GM10266 (cell line): ENCODE data around the gene RNF150.

Source experiments
- DNase-seq: peaks from one replicate; pipeline ENCODE4 v3.0.0; 2012; ENCODE audit errors: extremely low spot score
- TF ChIP-seq, protein P1 (sequence below): IDR thresholded peaks from 2 replicates; pipeline ENCODE4 v1.5.1; 2012; ENCODE audit warnings: mild to moderate bottlenecking, low read depth; ENCODE audit not compliant: control insufficient read depth, insufficient read depth; ENCODE audit errors: missing control alignments

Gene RNF150

DNA sequence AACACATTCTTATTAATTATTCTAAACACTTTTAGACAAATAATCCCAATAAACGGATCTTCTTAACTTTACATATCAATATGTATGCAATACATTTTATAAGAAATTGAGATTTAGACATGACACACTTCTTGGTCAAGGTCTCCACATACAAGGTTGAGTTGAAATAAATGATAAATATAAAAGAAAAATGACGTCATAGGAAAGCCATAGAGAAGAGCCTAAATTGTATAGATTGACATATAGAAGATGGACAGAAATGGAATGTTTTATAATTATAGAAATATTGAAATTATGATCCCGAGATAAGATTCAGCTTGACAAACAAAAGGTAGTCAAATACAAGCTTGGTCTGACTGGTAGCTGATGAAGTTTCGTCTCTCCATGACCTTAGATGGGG is 87.4 kb downstream of the RNF150 start:
- DNase-seq: no peak
- TF ChIP-seq, protein P1, sequence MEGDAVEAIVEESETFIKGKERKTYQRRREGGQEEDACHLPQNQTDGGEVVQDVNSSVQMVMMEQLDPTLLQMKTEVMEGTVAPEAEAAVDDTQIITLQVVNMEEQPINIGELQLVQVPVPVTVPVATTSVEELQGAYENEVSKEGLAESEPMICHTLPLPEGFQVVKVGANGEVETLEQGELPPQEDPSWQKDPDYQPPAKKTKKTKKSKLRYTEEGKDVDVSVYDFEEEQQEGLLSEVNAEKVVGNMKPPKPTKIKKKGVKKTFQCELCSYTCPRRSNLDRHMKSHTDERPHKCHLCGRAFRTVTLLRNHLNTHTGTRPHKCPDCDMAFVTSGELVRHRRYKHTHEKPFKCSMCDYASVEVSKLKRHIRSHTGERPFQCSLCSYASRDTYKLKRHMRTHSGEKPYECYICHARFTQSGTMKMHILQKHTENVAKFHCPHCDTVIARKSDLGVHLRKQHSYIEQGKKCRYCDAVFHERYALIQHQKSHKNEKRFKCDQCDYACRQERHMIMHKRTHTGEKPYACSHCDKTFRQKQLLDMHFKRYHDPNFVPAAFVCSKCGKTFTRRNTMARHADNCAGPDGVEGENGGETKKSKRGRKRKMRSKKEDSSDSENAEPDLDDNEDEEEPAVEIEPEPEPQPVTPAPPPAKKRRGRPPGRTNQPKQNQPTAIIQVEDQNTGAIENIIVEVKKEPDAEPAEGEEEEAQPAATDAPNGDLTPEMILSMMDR: no peak

DNA sequence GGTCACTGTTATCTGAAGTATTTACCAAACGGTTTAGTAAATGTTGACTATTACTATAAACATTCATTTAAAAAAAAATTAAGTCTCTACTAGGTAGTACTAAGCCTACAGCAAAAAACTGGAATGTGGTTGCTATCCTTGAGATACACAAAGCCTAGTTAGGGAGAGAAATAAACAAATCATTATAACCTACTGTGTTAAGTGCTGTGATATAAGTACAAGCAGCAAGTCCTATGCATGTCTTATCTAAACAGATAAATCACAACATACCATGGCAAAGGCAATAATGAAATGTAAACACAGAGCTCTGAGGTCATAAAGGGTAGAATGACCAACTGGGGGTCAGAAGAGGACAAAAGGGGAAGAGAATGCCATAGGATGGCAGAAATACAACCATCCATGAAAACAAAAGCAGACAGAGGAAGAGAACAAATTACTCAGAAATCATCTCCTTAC is 92.2 kb downstream of the RNF150 start:
- DNase-seq: no peak
- TF ChIP-seq, protein P1: no peak

DNA sequence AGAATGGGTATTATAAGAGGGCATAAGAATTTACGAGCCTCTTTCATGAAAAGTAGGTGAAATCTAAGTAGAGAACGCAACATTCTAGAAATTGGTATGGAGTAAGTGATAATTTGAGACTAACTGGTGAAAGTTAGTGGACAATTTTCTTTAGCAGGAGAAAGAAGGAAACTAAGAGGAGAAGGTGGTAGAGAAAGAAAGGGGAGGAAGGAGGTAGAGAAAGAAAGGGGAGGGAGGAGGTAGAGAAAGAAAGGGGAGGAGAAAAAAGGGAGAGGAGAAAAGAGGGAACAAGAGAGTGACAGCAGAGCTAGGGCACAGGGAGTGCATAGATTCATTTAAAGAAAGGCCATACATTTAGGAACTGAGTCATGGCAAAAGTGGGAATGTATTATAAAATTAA is 94.1 kb downstream of the RNF150 start:
- TF ChIP-seq, protein P1: no peak
- no peak for DNase-seq

DNA sequence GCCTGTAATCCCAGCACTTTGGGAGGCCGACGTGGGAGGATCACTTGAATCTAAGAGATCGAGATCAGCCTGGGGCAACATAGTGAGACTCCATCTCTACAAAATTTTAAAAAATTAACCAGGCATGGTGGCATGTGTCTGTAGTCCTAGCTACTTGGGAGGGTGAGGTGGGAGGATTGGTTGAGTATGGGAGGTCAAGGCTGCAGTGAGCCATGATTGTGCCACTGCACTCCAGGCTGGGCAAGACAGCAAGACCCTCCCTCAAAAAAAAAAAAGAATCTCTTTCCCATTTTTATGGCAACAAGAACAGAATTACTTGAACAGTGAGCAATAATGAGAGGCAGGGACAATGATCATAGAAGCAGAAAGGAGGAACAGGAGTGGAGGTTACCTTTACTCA is 94.8 kb downstream of the RNF150 start:
- TF ChIP-seq, protein P1: no peak
- DNase-seq: no peak

DNA sequence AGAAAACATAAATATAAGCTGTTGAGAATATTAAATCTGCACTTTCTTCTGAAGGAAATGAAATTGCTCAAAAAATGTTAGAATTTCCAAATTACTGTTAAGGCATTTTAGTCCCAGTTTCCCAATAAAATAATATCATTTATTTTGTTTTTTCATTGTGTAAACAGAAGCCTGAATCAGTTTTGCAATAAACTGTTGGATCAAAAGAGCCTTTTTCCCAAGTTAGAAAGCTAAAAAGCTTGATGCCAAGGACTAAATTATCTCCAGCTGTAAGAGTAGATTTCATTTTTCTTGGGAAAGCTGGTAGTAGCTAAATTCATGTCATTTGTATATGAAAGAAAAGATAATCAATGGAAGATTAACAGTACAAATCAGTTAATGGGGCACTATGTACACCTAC is 95.8 kb downstream of the RNF150 start:
- TF ChIP-seq, protein P1: no peak
- no peak for DNase-seq

DNA sequence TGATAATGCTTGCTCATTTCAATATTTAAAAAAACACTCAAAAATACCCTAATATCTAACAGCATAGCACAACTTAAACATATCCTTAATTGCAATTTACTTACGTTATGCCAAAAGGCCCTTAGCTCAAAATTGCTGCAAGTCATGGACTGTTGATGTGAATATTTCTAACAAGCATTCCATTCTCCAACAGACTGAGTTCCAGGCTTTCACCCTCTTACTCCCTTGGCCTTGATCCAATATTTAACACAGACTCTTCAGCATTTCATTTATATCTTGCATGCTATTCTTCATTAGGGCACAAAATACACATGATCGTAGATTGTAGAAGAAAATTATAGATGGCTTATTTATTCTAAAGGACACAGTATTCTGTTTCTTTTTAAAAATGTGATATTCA is 96.5 kb downstream of the RNF150 start:
- TF ChIP-seq, protein P1: no peak
- DNase-seq: no peak

DNA sequence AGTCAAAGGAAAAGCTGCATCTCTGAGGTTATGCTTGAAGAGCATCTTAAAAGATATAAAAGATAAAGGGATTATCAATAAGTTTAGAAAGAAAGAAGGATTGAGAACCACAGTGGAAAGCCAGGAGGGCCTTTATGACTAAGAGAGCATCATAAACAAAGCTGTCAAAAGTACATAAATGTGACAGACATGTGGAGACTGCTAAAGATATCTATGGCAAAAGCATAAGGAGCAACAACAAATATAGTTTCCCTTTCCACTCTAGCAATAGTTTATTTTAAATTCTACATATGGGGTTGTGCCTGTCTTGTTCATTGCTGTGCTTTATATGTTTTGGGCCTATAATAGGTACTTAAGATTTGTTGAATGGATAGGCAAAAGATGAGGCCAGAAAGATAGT is 97.3 kb downstream of the RNF150 start:
- TF ChIP-seq, protein P1: no peak
- no peak for DNase-seq
